GM12892 (cell line): ENCODE measurements around the gene ZBTB6.

Experiments used
- POLR2A ChIP-seq: IDR thresholded peaks from 2 replicates; pipeline ENCODE4 v1.6.1; 2011; ENCODE audit warnings: low read depth, low read length, control low read depth
- POLR2AphosphoS5 ChIP-seq: IDR thresholded peaks from 2 replicates; pipeline ENCODE4 v1.6.1; 2011; ENCODE audit warnings: low read depth, low read length, control low read depth
- TAF1 ChIP-seq: IDR thresholded peaks from 2 replicates; pipeline ENCODE4 v1.6.1; 2011; ENCODE audit warnings: low read depth, mild to moderate bottlenecking, control low read depth, low read length, borderline replicate concordance

DNA sequence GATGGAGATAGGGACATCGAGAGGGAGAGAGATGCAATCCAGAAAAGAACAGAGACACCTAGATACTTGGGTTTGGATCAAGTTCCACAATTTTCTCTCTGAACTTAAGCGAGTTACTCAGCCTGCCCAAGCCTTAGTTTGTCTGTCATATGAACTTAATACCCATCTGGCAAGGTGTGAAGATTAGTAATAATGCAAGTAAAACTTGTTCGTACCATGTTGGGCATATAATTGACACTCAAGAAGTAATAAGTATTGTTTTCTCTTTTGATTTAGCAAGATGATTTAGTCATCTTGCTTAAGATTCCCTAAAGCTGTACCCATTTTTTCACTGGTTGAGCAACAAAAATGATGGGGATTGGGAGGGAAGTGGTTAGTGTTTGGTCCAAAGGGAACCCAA lies 35.2 kb upstream of the ZBTB6 start:
- TF ChIP-seq POLR2A (no peak), TAF1 (no peak), POLR2AphosphoS5 (no peak)
